H9 (cell line): ENCODE results near the gene RMND5A. TPM values are rescaled to one million over a fixed set of nuclear protein-coding genes. Genes with fewer than 3 reads are reported as not detected.

Source experiments
- DNase-seq: peaks from one replicate; pipeline ENCODE4 v3.0.0-alpha.2; 2017
- H2AFZ ChIP-seq: one replicate; pipeline ENCODE4 v1.6.1; 2013; ENCODE audit warnings: mild to moderate bottlenecking, low read length, control low read depth, moderate library complexity
- H2AK5ac ChIP-seq: 2 replicates; pipeline ENCODE4 v1.6.1; 2013; ENCODE audit warnings: low read length, control low read depth, mixed read lengths; ENCODE audit not compliant: insufficient read length
- H2BK120ac ChIP-seq: one replicate; pipeline ENCODE4 v1.6.1; 2013; ENCODE audit warnings: low read depth, mild to moderate bottlenecking, low read length, control low read depth, inconsistent platforms; ENCODE audit not compliant: poor library complexity, severe bottlenecking
- H2BK12ac ChIP-seq: 2 replicates; pipeline ENCODE4 v1.6.1; 2013; ENCODE audit warnings: low read length, control low read depth, mixed read lengths, low read depth; ENCODE audit not compliant: insufficient read length
- H2BK15ac ChIP-seq: 2 replicates; pipeline ENCODE4 v1.6.1; 2013; ENCODE audit warnings: low read depth, low read length, control low read depth
- H2BK20ac ChIP-seq: one replicate; pipeline ENCODE4 v1.6.1; 2013; ENCODE audit warnings: low read depth, mild to moderate bottlenecking, low read length, control low read depth, inconsistent platforms; ENCODE audit not compliant: poor library complexity, severe bottlenecking
- H2BK5ac ChIP-seq: 2 replicates; pipeline ENCODE4 v1.6.1; 2013; ENCODE audit warnings: low read length, control low read depth, mixed read lengths; ENCODE audit not compliant: insufficient read length
- H3K14ac ChIP-seq: 2 replicates; pipeline ENCODE4 v1.6.1; 2013; ENCODE audit warnings: low read length, control low read depth; ENCODE audit not compliant: insufficient read depth
- H3K18ac ChIP-seq: 2 replicates; pipeline ENCODE4 v1.6.1; 2013; ENCODE audit warnings: low read depth, mild to moderate bottlenecking, mixed read lengths, low read length, control low read depth; ENCODE audit not compliant: insufficient read length
- H3K23ac ChIP-seq: 2 replicates; pipeline ENCODE4 v1.6.1; 2013; ENCODE audit warnings: low read length, control low read depth, mixed read lengths, low read depth; ENCODE audit not compliant: insufficient read length
- H3K23me2 ChIP-seq: 2 replicates; pipeline ENCODE4 v1.6.1; 2013; ENCODE audit warnings: low read depth, mild to moderate bottlenecking, mixed read lengths, low read length, control low read depth; ENCODE audit not compliant: insufficient read length, poor library complexity, severe bottlenecking
- H3K27ac ChIP-seq: 2 replicates; pipeline ENCODE4 v1.5.1; 2013; ENCODE audit warnings: low read length, control low read depth, mixed read lengths, low read depth; ENCODE audit not compliant: insufficient read length
- H3K27me3 ChIP-seq: 2 replicates; pipeline ENCODE4 v1.6.1; 2013; ENCODE audit warnings: low read length, control low read depth, inconsistent platforms; ENCODE audit not compliant: insufficient read depth
- H3K4ac ChIP-seq: 2 replicates; pipeline ENCODE4 v1.6.1; 2013; ENCODE audit warnings: low read depth, mild to moderate bottlenecking, control low read depth, inconsistent platforms, low read length, moderate library complexity
- H3K4me1 ChIP-seq: 2 replicates; pipeline ENCODE4 v1.6.1; 2013; ENCODE audit warnings: low read length, control low read depth, inconsistent platforms; ENCODE audit not compliant: insufficient read depth
- H3K4me2 ChIP-seq: 2 replicates; pipeline ENCODE4 v1.6.1; 2013; ENCODE audit warnings: low read length, control low read depth, mixed read lengths; ENCODE audit not compliant: insufficient read length, insufficient read depth
- H3K56ac ChIP-seq: 2 replicates; pipeline ENCODE4 v1.6.1; 2013; ENCODE audit warnings: low read depth, mild to moderate bottlenecking, mixed read lengths, low read length, control low read depth; ENCODE audit not compliant: insufficient read length
- H3K79me1 ChIP-seq: 2 replicates; pipeline ENCODE4 v1.6.1; 2013; ENCODE audit warnings: low read depth, mild to moderate bottlenecking, moderate library complexity, low read length, control low read depth, inconsistent platforms; ENCODE audit not compliant: insufficient read depth, poor library complexity, severe bottlenecking
- H3K79me2 ChIP-seq: 2 replicates; pipeline ENCODE4 v1.6.1; 2013; ENCODE audit warnings: low read length, control low read depth, inconsistent platforms; ENCODE audit not compliant: insufficient read depth
- H3K9ac ChIP-seq: 2 replicates; pipeline ENCODE4 v1.6.1; 2013; ENCODE audit warnings: low read length, control low read depth, mixed read lengths; ENCODE audit not compliant: insufficient read length; ENCODE audit errors: extremely low read depth
- H3K9me3 ChIP-seq: one replicate; pipeline ENCODE4 v1.6.1; 2013; ENCODE audit warnings: low read depth, low read length, inconsistent platforms; ENCODE audit not compliant: control insufficient read depth
- H3T11ph ChIP-seq: one replicate; pipeline ENCODE4 v1.6.1; 2013; ENCODE audit warnings: mild to moderate bottlenecking, low read length, control low read depth, inconsistent platforms
- H4K20me1 ChIP-seq: one replicate; pipeline ENCODE4 v1.6.1; 2013; ENCODE audit not compliant: control insufficient read depth, insufficient read length, insufficient read depth
- H4K5ac ChIP-seq: 2 replicates; pipeline ENCODE4 v1.6.1; 2013; ENCODE audit warnings: low read depth, mild to moderate bottlenecking, mixed read lengths, low read length, control low read depth; ENCODE audit not compliant: insufficient read length
- H4K8ac ChIP-seq: replicated peaks from 2 replicates; pipeline ENCODE4 v1.6.1; 2013; ENCODE audit warnings: low read length, control low read depth, mixed read lengths, low read depth; ENCODE audit not compliant: insufficient read length
- H4K91ac ChIP-seq: 2 replicates; pipeline ENCODE4 v1.6.1; 2013; ENCODE audit warnings: low read depth, mild to moderate bottlenecking, moderate library complexity, mixed read lengths, low read length, control low read depth; ENCODE audit not compliant: insufficient read length
- H3K27ac Mint-ChIP-seq, 3 experiments: 2 replicates in 2 of 3; 3 replicates in 1 of 3; pipeline ENCODE4 v1.8.0; 2020 to 2021; ENCODE audit warnings: mixed read lengths in 3 of 3, mild to moderate bottlenecking in 1 of 3, moderate library complexity in 1 of 3
- H3K27me3 Mint-ChIP-seq: 2 replicates; pipeline ENCODE4 v1.8.0; 2021; ENCODE audit warnings: low read depth, mild to moderate bottlenecking, moderate library complexity, mixed read lengths
- H3K36me3 Mint-ChIP-seq, 3 experiments: 2 replicates in 2 of 3; 3 replicates in 1 of 3; pipeline ENCODE4 v1.8.0; 2020 to 2021; ENCODE audit warnings: low read depth in 3 of 3, mixed read lengths in 3 of 3; ENCODE audit not compliant: insufficient read depth in 1 of 3
- H3K4me1 Mint-ChIP-seq, 2 experiments: 2 replicates each; pipeline ENCODE4 v1.8.0; 2020; ENCODE audit warnings: mixed read lengths in 2 of 2
- H3K4me3 Mint-ChIP-seq, 2 experiments: 2 replicates in 1 of 2; 3 replicates in 1 of 2; pipeline ENCODE4 v1.8.0; 2020 to 2021; ENCODE audit warnings: mild to moderate bottlenecking in 2 of 2, mixed read lengths in 2 of 2, moderate library complexity in 1 of 2
- H3K9me3 Mint-ChIP-seq, 2 experiments: 2 replicates in 1 of 2; 3 replicates in 1 of 2; pipeline ENCODE4 v1.8.0; 2020; ENCODE audit warnings: mild to moderate bottlenecking in 2 of 2, mixed read lengths in 2 of 2, moderate library complexity in 1 of 2
- CTCF ChIP-seq: fragments of 200-600 bp; sonication (generic); conservative IDR thresholded peaks from 3 replicates; pipeline ENCODE4 v1.8.0; 2021; ENCODE audit warnings: antibody characterized with exemption, mild to moderate bottlenecking
- WGBS: extraction: QIAGEN DNeasy Blood & Tissue Kit; methylation state at CpG from one replicate; pipeline ENCODE4 v1.1.7; 2013; ENCODE audit warnings: missing lambda C conversion rate, low lambda C conversion rate, mixed read lengths; ENCODE audit not compliant: insufficient read length; ENCODE audit errors: extremely low coverage; 5-methylcytosine and 5-hydroxymethylcytosine counted together
- total RNA-seq: library from RNA; stranded (reverse); gene quantifications from 2 replicates; pipeline ENCODE4 v1.2.1, GENCODE V29; 2021

RMND5A gene
- total RNA-seq, 1 experiment from 2014 or later = 48.8 TPM

DNA sequence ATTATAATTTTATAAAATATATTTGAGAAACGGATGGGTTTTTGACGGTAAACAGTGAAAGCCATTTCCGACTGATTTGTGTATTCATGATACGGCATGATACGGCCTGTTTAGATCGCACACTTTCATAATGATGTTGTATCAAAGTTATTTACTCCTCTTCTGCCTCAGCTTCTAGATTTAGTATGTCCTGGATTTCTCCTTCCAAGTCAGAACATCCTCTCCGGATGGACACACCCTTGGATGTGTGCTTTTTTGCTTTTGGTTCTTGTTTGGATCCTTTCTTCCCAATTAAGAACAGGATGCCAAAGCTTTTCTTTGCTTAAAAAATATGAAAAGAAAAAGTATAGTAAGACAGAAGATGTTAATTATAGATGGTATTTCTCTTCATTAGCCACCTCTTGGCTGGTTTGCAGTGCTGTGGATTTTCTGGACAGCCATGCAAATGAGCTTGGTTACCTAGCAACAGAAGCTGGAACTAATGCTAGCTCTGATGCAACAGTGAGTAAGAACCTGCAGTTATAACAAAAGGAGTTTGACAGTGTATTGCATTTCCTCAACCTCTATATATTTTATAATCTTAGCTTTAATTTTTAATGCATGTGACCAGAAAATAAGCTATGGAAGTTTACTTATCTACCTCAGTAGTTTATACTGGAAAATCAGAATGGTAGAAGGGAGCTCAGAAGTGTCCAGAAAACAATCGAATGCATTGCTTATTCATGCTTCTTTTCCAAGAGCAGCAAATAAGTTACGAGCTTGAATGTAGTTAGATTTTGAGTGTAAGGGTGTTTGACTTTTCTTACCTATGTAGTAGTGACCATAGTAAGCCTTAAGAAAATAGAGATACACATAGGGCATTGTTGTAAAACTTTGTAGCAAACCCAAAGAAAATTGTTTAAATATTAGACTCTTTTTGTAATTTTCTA lies 27.9 kb downstream of the RMND5A start:
- no CpG with 5 or more reads among the region's 9 CpGs for WGBS
- Mint-ChIP-seq H3K4me1 (peaks cover 12 to 20% of the 10 kb centered on the region in 2 experiments), H3K27me3 (no peaks in the 10 kb centered on the region)

More for the DNA sequence above, 27.9 kb downstream of the RMND5A start:
- no peak overlapping the region for H3K9ac ChIP-seq
- Mint-ChIP-seq H3K27ac (peak overlapping the region; percentile 21 to 45 (median 25); a peak in 1 of 7 replicates), H3K36me3 (peaks cover 39 to 52% (median 40%) of the 10 kb centered on the region in 3 experiments), H3K9me3 (peaks cover 17 to 19% of the 10 kb centered on the region in 2 experiments), H3K4me3 (no peak overlapping the region)
- DNase-seq = no peak
- no peak overlapping the region for H4K8ac ChIP-seq
- peak overlapping the region; percentile 57 for H3K18ac ChIP-seq
- H2BK5ac ChIP-seq = no peak overlapping the region
- no peak overlapping the region for H2BK15ac ChIP-seq
- H2BK120ac ChIP-seq = no peak overlapping the region
- H3K79me1 ChIP-seq = peaks cover 10% of the 10 kb centered on the region
- H3K4me2 ChIP-seq = no peak overlapping the region
- no peak overlapping the region for H2BK12ac ChIP-seq
- no peak overlapping the region for H4K91ac ChIP-seq
- no peaks in the 10 kb centered on the region for H4K20me1 ChIP-seq
- peak overlapping the region; percentile 67 for H3T11ph ChIP-seq
- H3K9me3 ChIP-seq = peaks cover 6% of the 10 kb centered on the region
- no peak overlapping the region for H2AFZ ChIP-seq
- no peaks in the 10 kb centered on the region for H3K27me3 ChIP-seq
- H3K4me1 ChIP-seq = no peaks in the 10 kb centered on the region
- H3K23me2 ChIP-seq = no peaks in the 10 kb centered on the region
- no peak overlapping the region for H3K23ac ChIP-seq
- no peak overlapping the region for H2BK20ac ChIP-seq
- no peak overlapping the region for H3K27ac ChIP-seq
- TF ChIP-seq CTCF = no peak
- no peak overlapping the region; the same call in 1 of the 2 replicates for H3K14ac ChIP-seq
- no peak overlapping the region for H3K4ac ChIP-seq
- H4K5ac ChIP-seq = no peak overlapping the region
- H2AK5ac ChIP-seq = no peak overlapping the region
- peaks cover 9% of the 10 kb centered on the region; the same call in 1 of the 2 replicates for H3K79me2 ChIP-seq
- no peak overlapping the region for H3K56ac ChIP-seq
